ENCODE results near the gene FAM193B.

The FAM193B gene

DNA sequence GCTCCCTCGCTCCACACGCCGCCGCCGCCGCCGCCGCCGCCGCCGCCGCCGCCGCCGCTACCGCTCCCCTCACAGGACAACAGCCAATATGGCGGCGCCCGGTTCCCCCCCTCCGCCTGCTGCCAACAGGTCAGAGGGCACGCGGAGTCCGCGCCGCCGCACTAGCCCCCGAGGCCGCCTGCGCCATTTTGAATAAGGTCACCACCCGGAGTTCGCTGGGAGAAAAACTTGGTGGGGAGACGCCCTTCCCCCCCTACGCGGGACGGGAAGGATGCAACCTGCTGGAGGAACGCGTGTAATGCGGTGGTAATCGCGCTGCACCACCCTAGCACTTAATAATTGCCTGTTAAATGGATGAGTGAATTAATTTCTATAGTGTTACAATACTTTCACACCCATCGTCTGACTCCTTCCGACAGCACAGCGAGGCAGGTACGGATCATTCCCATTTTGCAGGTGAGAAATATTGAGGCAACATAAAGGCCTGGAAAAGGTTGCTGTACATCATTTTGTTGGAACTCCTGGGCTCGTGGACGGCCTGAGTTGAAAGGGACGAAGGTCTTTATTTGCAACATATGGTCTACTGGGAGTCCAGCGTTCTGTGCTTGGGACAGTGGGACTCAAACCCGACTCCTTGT lies at the start of gene FAM193B:
TSS of gene FAM193B (minus strand) at position 90 of the 638 bp plus-strand sequence. CDS start 105 bp downstream, outside the sequence.
- peak; percentile 96 for DNase-seq

DNA sequence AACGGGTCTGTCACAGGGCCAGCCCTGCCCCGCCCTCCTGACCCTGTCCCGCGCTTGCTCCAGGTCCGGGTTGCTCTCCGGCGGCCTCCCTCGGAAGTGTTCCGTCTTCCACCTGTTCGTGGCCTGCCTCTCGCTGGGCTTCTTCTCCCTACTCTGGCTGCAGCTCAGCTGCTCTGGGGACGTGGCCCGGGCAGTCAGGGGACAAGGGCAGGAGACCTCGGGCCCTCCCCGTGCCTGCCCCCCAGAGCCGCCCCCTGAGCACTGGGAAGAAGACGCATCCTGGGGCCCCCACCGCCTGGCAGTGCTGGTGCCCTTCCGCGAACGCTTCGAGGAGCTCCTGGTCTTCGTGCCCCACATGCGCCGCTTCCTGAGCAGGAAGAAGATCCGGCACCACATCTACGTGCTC lies 49.8 kb upstream of the FAM193B start:
- DNase-seq: no peak

DNA sequence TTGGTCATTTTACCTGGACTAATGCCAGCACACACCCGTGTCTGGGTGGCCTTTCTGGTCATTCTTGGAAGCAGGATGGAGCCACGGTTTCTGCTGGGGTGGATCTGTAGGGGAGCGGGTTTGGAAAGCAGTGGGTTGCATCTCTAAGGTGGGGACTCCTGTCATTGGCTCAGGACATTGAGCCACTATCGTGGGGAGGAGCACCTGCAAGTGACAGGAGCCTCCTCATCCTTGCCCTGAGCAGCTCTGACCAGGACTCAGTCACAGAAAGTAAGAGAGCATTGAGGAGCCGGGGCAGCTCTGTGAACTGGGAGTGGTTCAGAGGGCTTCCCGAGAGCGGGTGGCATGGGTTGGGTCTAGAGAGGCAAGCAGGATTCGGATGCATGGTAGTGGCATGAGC lies 49.3 kb upstream of the FAM193B start:
- DNase-seq: no peak

DNA sequence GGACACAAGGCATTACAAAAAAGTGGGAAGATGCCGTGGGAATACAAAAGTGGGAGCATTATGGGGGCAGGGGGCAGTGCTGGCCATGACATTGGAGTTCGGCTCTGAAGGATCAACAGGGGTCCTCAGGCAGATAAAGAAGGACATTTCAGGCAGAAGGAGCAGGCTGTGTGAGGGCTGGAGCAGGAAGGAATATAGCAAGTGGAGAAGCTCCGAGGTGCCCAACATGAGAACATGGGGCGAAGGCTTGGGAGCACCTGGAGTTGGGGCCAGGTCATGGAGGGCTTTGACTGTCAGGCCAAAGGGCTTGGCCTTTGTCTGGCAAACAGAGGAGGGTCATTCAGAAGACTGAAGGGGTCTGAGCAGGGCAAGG lies 48.1 kb upstream of the FAM193B start:
- no peak for DNase-seq

DNA sequence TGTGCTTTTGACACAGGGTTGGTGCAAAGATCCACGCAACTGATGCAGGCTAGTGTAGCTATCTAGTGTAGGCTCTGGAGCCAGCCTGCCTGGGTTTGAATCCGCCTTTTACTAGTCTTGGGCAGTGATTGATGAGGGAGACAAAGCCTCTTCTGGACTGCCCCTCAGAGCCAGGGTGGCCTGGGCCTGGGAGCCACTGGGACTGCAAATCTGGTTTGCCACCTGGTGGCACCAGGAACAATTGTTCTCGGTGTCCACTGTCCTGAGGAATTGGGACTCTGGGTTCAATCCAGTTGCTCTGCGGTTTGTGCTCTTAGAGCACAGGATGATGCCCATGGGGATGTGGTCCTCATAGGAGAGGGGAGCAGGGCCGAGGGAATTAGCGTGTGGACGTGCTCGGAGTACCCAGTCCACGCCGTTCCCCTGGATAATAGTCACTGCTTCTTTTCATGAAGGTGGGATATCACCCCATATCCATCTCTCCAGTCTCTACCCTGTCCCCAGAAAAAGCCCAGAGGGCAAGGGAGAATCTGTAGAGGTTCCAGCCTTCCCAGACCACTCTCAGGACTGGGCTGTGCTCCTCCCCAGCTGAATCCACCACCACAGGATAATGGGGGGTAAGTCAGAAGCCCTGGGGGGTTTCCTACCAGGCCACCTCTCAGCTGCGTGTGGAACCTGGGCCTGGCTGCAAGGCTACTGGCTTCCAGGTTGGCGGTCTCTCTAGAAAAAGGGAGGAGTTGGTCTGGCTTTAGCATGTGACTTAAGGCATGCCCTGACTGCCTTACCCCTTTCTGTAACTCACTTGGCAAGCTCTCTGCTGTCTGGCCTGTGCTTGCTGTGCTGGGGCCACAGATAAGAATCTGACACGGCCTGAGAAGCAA lies 47.5 kb upstream of the FAM193B start:
- no peak for DNase-seq

DNA sequence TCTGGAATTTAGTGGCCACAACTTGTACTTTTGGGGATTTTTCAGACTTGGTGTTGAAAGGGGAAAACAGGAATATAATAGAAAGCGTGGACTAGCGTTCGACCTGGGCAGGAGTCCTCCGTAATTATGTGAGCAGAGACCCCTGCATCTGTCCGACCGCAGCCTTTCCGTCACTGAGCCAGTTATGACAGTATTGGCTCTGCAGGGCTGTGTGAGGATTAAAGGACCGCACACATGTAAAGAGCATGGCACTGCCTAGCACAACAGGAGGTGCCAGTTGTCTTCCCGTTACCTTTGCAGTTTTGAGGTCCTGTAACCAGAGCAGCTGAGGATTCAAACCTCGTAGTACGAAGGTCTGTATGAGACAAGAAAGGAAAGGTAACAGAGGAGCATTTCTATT lies 46.8 kb upstream of the FAM193B start:
- DNase-seq: no peak

DNA sequence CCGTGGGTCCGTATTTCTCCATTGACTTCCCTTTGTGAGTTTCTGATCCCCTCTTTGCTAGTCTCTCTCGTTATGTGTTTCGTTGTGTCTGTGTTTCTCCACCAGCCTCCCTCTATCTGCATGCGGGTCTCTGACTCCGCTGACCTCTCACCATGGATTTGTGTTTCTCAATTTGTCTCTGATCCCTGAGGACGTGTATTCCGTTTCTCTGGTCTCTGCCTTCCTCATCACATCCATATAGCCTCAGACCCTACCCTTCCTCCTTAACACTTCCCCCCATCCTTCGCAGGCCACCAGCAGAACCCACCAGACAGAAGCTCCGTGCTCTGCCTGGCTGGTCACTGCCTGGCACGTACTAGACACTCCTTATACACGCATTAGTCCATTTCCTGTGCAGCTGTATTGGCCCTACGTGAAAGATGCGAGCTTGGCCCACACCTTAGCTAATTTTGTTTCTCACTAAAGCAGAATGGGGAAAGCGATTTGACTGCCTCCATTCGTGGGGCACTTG lies 46.2 kb upstream of the FAM193B start:
- DNase-seq: no peak

DNA sequence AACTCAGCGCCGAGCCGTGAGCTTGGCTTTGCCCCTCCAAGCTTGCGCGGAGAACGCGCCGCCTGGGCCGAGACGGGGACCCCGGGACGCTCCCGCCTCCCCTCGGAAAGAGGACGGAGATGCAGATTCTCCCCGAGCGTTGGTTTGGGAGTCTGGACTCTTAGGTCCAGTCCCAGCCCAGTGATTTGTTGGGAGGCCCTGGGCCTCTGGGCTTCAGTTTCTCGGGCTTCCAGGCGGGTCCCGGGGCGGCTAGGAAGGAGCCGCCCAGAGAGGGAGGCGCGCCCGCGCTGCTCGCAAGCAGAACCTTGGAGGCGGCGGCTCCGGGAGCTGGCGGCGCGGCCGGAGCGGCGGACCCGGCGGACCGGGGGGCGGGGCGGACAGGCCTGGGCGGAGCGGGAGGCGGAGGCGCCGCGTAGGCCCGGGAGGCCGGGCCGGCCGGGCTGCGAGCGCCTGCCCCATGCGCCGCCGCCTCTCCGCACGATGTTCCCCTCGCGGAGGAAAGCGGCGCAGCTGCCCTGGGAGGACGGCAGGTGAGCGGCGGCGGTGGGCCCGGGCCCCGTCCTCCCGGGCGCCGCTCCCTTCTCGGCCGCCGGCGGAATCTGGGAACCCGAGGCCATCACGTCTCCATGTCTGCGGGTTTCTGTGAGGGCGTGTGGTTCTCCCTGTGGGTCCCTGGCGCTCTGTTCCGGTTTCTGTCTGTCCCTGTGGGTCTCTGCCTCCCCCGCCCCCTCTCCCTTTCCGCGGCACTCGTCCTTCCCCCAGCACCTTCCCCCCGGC lies 45.6 kb upstream of the FAM193B start, which contains the start of gene B4GALT7:
TSS of gene B4GALT7 (plus strand) at position 402 of the 777 bp plus-strand sequence. CDS start at position 481, 79 bp downstream.
- DNase-seq: peak; percentile 81

DNA sequence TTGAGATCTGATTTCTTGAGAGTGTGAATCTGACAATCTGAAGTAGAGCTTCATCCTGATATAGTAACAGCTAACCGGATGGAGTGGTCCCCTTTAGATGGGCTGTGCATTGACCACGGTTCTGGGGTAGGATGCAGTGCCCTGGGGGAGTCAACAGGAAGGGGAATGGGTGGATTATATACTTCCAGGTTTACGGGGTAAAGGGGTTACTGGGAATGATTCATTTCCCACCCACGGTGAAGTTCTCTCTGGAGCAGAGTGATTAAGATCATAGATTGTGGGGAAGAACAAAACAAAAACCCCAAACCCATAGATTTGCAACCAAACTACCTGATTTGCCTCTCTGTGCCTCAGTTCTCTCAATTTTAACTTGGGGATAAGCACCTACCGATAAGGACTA lies 44.1 kb upstream of the FAM193B start:
- no peak for DNase-seq

DNA sequence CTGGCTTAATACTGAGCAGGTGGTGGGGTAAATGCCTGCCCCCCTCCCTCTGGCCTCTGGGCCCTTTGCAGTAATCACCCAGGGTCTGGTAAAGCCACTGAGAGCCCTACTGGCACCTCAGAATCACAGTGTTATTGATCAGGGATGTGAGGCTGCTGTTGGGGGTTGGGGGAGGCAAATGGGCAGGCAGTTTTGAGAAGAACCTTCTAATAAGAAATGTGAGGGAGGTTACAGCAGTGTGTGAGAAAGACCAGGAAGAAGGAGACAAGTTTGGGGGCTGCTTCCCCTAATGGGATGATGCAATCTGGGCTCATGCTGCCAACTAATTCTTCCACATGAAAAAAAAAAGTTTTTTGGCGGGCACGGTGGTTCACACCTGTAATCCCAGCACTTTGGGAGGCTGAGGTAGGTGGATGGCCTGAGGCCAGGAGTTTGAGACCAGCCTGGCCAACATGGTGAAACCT lies 42.4 kb upstream of the FAM193B start:
- no peak for DNase-seq

DNA sequence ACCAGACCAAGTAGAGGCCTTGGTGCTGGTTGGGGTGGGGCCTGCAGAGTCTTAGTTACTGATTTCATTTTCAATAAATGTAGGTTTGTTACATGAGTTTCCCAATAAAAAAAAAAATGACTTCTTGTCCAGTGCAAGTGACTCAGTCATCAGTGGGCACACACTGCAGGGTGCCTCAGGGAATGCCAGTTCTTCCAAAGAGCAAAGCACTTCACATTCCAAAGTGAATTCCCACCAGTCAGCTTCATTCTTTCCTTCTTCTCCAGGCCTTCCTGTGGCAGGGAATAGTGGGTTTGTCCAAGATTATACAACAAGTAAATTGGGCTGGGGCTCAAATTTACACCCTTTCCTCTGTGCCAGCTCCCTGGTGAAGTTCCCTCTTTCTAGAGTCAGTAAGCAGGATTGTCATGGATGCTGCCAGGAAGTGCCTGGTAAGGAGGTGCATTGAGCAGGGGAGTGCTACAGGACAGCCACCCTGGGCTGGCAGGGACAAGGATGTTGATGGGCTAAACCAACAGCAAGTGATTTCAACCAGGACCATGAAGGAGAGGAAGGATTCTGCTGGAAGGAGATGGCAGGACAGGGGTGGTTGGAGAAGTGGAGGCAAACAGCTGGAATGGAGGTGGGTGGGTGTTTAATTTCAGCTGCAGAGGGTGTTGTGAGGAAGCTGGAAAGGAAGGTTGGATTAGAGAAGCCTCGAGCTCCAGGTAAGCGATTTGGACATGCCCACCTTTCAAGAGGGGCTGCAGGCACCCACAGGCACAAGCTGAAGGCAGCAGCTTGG lies 41.8 kb upstream of the FAM193B start:
- DNase-seq: no peak

DNA sequence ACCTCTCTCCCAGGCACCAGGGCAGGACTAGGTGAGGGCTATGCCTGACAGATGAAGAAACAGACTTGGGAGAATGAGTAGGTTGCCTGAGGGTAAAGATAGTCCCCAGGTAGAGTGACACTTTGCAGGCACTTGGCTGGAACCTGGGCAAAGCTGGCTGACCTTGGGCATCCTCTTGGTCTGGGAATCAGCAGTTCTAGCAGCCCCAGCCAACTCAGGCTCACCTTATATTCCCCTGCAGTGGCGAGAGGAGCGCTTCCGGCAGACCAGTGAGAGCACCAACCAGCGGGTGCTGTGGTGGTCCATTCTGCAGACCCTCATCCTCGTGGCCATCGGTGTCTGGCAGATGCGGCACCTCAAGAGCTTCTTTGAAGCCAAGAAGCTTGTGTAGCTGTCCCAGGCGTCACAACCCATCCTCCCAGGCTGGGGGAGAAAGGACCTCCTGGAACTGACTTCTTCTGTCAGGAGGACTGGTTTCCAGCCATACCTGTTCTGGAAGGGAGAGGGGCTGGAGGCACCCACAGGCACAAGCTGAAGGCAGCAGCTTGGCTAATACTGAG lies 40.7 kb upstream of the FAM193B start:
- DNase-seq: no peak

DNA sequence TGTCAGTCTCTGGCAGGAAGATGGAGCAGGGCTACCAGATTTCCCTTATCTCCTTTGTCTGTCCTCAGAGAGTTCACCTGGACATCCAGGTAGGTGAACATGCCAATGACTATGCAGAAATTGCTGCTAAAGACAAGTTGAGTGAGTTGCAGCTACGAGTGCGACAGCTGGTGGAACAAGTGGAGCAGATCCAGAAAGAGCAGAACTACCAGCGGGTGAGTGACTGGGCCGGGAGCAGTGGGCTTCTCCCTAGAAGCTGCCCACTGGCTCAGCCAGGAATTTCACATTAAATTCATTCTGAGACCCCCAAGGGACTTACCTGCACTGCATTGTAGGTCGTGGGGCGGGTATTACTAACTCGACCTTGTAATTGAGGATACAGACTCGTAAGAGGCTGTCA lies 39.7 kb upstream of the FAM193B start:
- DNase-seq: no peak

DNA sequence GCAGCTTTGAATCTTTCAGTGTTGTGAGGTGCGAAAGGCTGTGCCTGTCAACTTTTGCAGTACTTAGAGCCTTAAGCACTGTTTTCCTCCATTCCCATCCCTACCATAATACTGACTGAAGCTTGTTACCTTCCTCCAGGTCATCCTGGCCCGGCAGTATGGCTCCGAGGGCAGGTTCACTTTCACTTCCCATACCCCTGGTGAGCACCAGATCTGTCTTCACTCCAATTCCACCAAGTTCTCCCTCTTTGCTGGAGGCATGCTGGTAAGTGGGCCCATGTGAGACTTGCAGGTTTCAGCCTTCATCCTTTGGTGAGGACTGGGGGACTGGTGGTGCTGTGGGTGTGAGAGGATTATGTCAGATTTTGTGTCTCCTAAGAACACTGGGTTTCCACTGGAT lies 39.1 kb upstream of the FAM193B start:
- no peak for DNase-seq

DNA sequence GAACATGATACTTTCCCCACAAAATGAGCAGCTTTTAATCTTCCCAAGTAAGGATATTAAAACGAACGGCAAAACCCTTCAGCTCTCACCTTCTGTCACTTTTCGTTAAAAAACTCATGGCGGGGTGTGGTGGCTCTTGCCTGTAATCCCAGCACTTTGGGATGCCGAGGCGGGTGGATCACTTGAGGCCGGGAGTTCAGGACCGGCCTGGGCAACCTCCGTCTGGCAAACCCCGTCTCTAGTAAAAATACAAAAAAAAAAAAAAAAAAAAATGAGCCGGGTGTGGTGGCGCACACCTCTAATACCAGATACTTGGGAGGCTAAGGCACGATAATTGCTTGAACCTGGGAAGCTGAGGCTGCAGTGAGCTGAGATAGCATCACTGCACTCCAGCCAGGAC lies 38.5 kb upstream of the FAM193B start:
- no peak for DNase-seq

DNA sequence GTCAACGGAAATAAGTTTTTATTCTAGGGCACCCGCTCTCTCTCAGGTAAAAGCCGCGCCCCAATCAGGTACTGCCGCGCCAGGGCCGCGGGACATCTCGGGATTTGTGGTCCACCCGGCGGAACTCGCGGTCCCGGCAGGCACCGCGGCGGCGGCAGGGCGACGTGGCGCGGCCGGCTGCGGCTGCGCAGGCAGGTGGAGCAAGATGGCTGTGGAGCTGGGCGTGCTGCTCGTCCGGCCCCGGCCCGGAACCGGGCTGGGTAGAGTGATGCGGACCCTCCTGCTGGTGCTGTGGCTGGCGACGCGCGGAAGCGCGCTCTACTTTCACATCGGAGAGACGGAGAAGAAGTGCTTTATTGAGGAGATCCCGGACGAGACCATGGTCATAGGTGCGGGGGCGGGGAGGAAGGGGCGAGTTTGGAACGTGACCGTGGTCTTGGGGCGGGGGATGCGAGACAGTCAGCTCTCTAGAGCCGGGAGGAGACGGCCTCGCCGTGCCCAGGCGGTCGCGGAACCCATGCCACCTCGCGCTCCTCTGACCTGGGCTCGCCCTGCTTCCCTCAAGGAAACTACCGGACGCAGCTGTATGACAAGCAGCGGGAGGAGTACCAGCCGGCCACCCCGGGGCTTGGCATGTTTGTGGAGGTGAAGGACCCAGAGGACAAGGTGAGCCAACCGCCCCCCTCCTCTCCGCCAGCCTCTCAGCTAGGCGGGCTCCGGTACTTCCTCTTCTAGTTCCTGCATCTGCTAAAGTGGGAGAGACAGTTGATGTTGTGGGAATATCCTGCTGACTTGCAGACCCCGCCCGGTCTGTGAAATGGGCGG lies 37.9 kb upstream of the FAM193B start, which contains the start of gene TMED9:
TSS of gene TMED9 (plus strand) at position 194 of the 825 bp plus-strand sequence. CDS start at position 206, 12 bp downstream.
- DNase-seq: peak; percentile 91

DNA sequence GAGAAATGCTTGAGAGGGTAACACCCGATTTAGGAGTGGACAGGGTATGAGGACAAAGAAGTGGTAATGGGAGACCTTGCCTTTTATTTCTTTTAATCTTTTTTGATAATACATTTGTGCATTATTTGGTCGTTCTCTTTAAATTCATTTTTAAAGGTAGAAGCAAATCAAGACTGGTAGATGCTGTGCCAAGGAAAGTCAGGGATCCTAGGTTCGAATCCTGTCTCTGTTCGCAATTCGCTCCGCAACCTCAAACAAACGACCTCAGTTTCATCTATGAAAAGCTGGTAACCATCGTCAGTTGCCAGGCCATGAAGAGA lies 37.3 kb upstream of the FAM193B start:
- DNase-seq: no peak

DNA sequence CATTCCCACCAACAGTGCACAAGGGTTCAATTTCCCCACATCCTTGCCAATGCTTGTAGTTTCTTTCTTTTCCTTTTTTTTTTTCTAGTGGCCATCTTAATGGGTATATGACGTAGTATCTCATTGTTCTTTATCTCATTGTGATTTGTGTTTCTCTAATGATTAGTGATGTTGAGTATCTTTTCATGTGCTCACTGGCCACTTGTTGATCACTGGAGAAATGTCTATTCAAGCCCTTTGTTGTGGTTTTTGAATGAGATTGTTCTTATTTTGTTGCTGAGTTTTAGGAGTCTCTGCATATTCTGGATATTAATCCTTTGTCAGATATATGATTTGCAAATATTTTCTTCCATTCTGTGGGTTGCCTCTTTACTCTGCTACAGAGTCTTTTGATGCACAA lies 36.0 kb upstream of the FAM193B start:
- DNase-seq: no peak

DNA sequence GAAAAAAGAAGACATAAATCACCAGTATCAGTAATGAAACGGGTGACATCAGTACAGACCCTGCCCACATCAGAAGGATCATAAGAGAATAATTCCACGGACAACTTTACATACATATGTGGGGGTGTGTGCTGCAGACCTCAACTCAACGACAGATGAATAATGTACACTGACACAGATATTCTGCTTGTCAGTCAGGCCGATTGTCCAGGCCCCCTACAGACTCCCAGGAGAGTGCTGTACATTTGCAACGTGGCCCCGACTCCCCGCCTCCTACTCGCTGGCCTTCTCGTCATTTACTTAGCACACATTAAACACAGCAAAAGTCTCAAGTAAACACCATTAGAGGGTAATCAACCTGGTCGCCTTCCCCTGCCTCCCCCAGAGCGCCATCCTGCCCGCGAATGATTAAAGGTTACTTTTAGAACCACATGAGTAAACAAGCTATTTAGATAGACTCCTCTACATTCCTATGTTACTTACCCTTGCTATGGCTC lies 34.1 kb upstream of the FAM193B start:
- DNase-seq: no peak

DNA sequence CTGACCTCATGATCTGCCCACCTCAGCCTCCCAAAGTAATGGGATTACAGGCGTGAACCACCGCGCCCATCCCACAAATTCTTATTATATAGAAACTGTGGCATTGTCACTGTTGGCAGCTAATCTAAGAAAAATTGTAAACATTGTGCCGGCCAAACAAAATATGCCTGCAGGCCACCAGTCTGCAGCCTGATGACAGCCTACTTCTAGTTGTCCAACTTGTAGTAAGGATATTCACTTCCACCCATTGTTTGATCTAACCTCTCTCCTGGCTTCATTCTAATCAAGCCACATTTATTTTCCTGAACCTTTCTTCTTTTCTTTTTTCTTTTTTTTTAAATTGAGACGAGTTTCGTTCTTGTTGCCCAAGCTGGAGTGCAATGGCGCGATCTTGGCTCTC lies 24.0 kb upstream of the FAM193B start:
- no peak for DNase-seq

DNA sequence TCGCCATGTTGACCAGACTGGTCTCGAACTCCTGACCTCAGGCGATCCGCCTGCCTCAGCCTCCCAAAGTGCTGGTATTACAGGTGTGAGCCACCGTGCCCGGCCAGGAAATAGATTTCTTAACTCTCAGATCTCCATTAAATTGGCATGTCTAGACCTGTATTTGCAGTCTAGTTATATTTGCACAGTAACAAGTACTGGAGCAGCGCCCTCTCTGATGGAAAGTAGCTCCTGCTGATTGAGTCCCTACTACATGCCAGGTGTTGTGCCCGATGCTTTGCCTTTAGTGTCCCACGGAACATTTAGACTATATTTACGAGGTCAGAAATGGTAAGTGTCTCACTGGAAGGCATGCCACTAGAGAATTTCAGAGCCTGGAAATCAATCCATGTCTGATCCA lies 21.8 kb upstream of the FAM193B start:
- no peak for DNase-seq
